ENCODE results near the gene CLASRP. TPM values are rescaled to one million over a fixed set of nuclear protein-coding genes. Genes with fewer than 3 reads are reported as not detected.
A peak's percentile ranks its signal among the peaks of the same experiment; 100 is the strongest.

CLASRP gene
- total and polyA plus RNA-seq, 11 donors: 25.8 to 68.2 (median 32.4) TPM

DNA sequence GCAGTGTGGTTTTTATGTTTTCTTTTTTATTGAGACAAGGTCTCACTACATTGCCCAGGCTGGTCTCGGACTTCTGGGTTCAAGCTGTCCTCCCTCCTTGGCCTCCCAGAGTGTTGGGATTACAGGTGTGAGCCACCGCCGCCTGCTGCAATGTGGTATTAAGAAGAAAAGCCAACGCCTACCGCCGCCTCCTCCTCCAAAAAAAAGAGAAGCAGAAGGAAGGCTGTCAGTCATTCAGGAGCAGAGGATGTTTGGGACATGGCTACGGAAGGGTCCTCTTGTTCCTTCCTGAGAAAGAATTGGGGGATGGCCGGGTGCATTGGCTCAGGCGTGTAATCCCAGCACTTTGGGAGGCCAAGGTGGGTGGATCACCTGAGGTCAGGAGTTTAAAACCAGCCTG, 55.3 kb downstream of the CLASRP start:
- Histone ChIP-seq H3K4me3 (peak overlapping the region; percentile 65 to 99 (median 96)), H3K36me3 (peaks cover 0 to 10% (median 5%) of the 10 kb centered on the region in 9 donors), H3K4me1 (peaks cover 13 to 77% (median 60%) of the 10 kb centered on the region in 12 donors), H3K27me3 (no peaks in the 10 kb centered on the region), H3K27ac (peak overlapping the region in 1 of 12 donors; percentile 68), H3K9me3 (no peaks in the 10 kb centered on the region)
- ATAC-seq (no peak), DNase-seq (no peak)
- intact Hi-C loops (cut with DNase I): loop anchor here in 5 of 10 donors (5.0 to 10.0 kb wide), 5 partner anchors 81 to 158 kb away; partner anchors contain the start of genes BLOC1S3 (in 3 of the 5), TRAPPC6A (in 3 of the 5), EXOC3L2 (in 1 of the 5) and MARK4 (in 1 of the 5)
- TF ChIP-seq POLR2A (IDR thresholded peaks at IDR 0.05): no peak
- TF ChIP-seq, protein P1, sequence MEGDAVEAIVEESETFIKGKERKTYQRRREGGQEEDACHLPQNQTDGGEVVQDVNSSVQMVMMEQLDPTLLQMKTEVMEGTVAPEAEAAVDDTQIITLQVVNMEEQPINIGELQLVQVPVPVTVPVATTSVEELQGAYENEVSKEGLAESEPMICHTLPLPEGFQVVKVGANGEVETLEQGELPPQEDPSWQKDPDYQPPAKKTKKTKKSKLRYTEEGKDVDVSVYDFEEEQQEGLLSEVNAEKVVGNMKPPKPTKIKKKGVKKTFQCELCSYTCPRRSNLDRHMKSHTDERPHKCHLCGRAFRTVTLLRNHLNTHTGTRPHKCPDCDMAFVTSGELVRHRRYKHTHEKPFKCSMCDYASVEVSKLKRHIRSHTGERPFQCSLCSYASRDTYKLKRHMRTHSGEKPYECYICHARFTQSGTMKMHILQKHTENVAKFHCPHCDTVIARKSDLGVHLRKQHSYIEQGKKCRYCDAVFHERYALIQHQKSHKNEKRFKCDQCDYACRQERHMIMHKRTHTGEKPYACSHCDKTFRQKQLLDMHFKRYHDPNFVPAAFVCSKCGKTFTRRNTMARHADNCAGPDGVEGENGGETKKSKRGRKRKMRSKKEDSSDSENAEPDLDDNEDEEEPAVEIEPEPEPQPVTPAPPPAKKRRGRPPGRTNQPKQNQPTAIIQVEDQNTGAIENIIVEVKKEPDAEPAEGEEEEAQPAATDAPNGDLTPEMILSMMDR (IDR thresholded peaks at IDR 0.05): no peak
- WGBS, 4 donors: 67 to 69% (median 69%) methylated on average over 9 of the region's 9 CpGs

DNA sequence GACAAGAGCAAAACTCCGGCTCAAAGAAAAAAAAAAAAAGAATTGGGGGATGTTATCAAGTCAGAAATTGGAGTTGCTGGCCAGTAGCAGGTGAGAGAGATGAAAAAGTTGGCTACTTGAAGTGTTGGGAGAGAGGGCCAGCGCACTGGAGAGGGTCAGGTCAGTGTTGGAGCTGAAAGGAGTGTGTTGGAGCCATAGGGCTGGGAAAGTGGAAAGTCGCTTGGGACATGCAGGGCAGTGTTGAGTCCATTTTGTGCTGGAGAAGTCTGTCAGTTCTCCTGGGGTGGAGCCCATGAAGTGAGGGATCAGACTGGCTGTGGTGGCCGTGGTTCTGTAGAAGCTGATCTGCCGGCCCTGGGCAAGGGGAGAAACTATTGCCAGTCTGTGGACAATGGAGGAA, 55.9 kb downstream of the CLASRP start:
- peaks cover 13 to 83% (median 65%) of the 10 kb centered on the region in 12 donors for H3K4me1 ChIP-seq
- H3K27me3 ChIP-seq: no peaks in the 10 kb centered on the region
- no peaks in the 10 kb centered on the region for H3K9me3 ChIP-seq
- 76 to 86% (median 81%) methylated on average over 5 of the region's 5 CpGs for WGBS, 4 donors
- intact Hi-C loops (cut with DNase I): loop anchor here in 5 of 10 donors (5.0 to 10.0 kb wide), 5 partner anchors 80 to 158 kb away; partner anchors contain the start of genes BLOC1S3 (in 3 of the 5), TRAPPC6A (in 3 of the 5), EXOC3L2 (in 1 of the 5) and MARK4 (in 1 of the 5)
- ATAC-seq (no peak), DNase-seq (no peak)
- H3K36me3 ChIP-seq: peaks cover 0 to 9% (median 5%) of the 10 kb centered on the region in 9 donors
- peak overlapping the region in 6 of 12 donors; percentile 96 to 99 (median 98) for H3K4me3 ChIP-seq
- H3K27ac ChIP-seq: no peak overlapping the region
- no peak for TF ChIP-seq POLR2A (IDR thresholded peaks at IDR 0.05)
- TF ChIP-seq, protein P1 (IDR thresholded peaks at IDR 0.05): no peak

DNA sequence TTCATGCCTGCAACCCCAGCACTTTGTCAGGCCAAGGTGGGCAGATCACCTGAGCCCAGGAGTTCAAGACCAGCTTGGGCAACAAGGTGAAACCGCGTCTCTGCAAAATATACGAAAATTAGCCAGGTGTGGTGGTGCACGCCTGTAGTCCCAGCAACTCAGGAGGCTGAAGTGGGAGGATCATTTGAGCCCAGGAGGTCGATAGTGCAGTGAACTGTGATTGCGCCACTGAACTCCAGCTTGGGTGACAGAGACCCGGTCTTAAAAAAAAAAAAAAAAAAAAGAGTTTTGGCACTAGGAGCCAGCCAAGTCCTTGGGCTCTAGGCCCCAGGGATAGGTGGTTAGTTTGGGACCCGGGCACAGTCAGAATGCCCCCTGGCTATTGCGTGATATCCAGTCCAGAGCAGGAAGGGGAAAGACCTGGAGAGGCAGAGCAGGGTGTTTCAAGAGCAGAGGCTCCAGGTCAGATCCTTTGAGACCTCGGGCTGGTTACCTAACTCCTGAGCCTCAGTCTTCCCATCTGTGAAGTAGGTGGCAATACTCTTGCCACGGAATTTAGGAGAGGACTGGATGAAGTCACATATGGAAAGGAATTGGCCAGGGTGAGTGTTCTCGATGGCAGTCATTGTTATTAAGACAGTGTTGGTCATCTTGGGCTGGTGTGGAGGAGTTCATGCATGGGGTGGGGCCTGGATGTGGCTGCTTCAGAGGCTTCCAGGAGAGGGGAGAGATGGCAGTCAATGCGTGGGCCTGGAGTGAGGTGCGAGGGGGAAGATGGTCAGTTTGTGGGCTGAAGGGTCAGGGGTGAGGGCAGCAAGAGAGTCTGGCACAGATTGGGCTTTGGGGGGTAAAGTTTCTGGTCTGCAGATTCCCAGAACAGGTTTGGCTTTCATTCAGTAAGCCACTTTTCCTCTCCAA, 56.9 kb downstream of the CLASRP start:
- intact Hi-C loops (cut with DNase I): loop anchor here in 1 of 10 donors (10.0 kb wide), 1 partner anchor 79 kb away; the partner anchor contains the start of genes BLOC1S3 and TRAPPC6A
- H3K4me1 ChIP-seq: peaks cover 13 to 87% (median 70%) of the 10 kb centered on the region in 12 donors

More for the DNA sequence above, 56.9 kb downstream of the CLASRP start:
- Histone ChIP-seq H3K27ac (no peak overlapping the region), H3K4me3 (peak overlapping the region in 1 of 12 donors; percentile 96), H3K9me3 (no peaks in the 10 kb centered on the region), H3K27me3 (no peaks in the 10 kb centered on the region), H3K36me3 (no peaks in the 10 kb centered on the region)
- WGBS, 4 donors: 90 to 92% (median 91%) methylated on average over 14 of the region's 14 CpGs
- no peak for TF ChIP-seq POLR2A (IDR thresholded peaks at IDR 0.05)
- TF ChIP-seq, protein P1 (IDR thresholded peaks at IDR 0.05): no peak
- ATAC-seq: no peak
- no peak for DNase-seq

All from heart left ventricle (tissue), 16 donors.